ENCODE results near the gene AKAP13. TPM values are rescaled to one million over a fixed set of nuclear protein-coding genes. Genes with fewer than 3 reads are reported as not detected.
A peak's percentile ranks its signal among the peaks of the same experiment; 100 is the strongest.

The AKAP13 gene
- total RNA-seq, 4 donors from 2014 or later = 189 to 405 (median 244) TPM

DNA sequence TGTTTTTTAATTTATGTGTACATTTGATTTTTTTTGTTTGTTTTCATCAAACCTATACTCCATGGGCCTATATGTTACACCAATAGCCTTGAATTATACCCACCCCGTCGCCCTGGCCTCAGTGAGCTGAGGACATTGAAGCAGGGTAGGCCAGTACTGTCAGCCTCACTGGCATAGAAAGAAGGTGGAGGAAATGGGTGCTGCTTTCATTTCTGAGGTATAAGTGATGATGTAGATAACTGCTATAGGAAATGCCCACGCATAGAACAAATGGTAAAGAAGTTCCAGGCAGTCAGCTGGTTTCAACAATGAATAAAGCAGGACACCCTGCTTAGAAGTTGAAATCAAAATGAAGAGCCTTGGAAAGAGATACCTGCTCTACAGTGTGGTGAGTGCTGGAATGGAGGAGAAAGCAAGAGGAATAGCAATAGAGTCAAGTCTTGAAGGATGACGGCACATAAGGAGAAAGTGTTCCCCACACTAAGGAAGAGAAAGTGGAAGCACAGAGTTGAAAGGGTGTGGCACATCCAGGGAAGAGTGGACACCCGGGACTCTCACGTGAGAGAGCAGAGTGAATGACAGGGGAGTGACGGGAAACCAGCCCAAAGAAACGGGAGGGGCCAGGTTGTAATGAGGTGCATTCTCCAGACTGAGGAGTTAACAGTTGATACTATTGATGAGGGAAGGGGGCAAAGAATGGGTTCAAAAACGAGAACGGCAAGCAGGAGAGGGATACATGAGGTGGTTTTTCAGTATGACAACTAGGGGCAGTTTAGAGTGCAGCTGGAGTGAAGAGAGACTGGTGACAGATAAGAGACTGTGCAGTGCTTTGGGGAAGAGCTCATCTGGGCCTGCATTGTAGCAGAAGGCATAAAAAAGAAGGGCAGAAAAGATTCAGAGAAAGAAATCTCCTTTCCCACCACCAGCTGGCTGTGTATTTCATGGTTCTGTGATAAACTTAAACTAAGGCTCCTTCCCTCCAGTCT lies 343.9 kb downstream of the AKAP13 start:
- intact Hi-C loops (cut with DNase I) = no loop called here
- WGBS, 2 donors = 62 to 72% methylated on average over 10 of the region's 10 CpGs
- TF ChIP-seq POLR2A (IDR thresholded peaks at IDR 0.05) = no peak
- TF ChIP-seq CTCF (IDR thresholded peaks at IDR 0.05) = no peak
- Histone ChIP-seq H3K36me3 (peaks cover 53 to 62% of the 10 kb centered on the region in 2 donors), H3K9me3 (no peaks in the 10 kb centered on the region), H3K4me1 (peaks cover 29 to 58% of the 10 kb centered on the region in 2 donors), H3K4me3 (replicated peaks in 1 of 3) (no peak overlapping the region), H3K27me3 (no peaks in the 10 kb centered on the region), H3K27ac (peak overlapping the region; percentile 59 to 86 (median 84))
- DNase-seq = no peak

- Histone ChIP-seq H3K4me1 (peaks cover 29 to 51% of the 10 kb centered on the region in 2 donors), H3K27me3 (no peaks in the 10 kb centered on the region), H3K9me3 (no peaks in the 10 kb centered on the region), H3K4me3 (replicated peaks in 1 of 3) (no peak overlapping the region), H3K27ac (peak overlapping the region; percentile 59 to 86 (median 84)), H3K36me3 (peaks cover 53 to 63% of the 10 kb centered on the region in 2 donors)
- TF ChIP-seq POLR2A (IDR thresholded peaks at IDR 0.05) (no peak), CTCF (IDR thresholded peaks at IDR 0.05) (no peak)
- intact Hi-C loops (cut with DNase I) = no loop called here
- DNase-seq = peak; percentile 29 to 39
- 84 to 88% methylated on average over 3 of the region's 3 CpGs for whole genome bisulfite sequencing, 2 donors
Observed at GRCh38 chr15:85725019-85725418, 344.6 kb downstream of the AKAP13 start.

GRCh38 chr15:85725564-85725963 lies 345.2 kb downstream of the AKAP13 start:
- WGBS, 2 donors = 92 to 93% methylated on average over 4 of the region's 4 CpGs
- H3K27ac ChIP-seq = peak overlapping the region; percentile 59 to 86 (median 84)
- intact Hi-C loops (cut with DNase I) = no loop called here
- H3K9me3 ChIP-seq = no peaks in the 10 kb centered on the region
- H3K4me1 ChIP-seq = peaks cover 29 to 45% of the 10 kb centered on the region in 2 donors
- no peak overlapping the region for H3K4me3 ChIP-seq (replicated peaks in 1 of 3)
- DNase-seq = no peak
- H3K36me3 ChIP-seq = peaks cover 52 to 60% of the 10 kb centered on the region in 2 donors
- TF ChIP-seq POLR2A (IDR thresholded peaks at IDR 0.05) = no peak
- TF ChIP-seq CTCF (IDR thresholded peaks at IDR 0.05) = no peak
- no peaks in the 10 kb centered on the region for H3K27me3 ChIP-seq

GRCh38 chr15:85726454-85726853 lies 346.1 kb downstream of the AKAP13 start:
- intact Hi-C loops (cut with DNase I) = no loop called here
- no peak for DNase-seq
- Histone ChIP-seq H3K4me3 (replicated peaks in 1 of 3) (no peak overlapping the region), H3K27me3 (no peaks in the 10 kb centered on the region), H3K27ac (peak overlapping the region; percentile 45 to 86 (median 84)), H3K4me1 (peaks cover 29 to 45% of the 10 kb centered on the region in 2 donors), H3K36me3 (peaks cover 52 to 60% of the 10 kb centered on the region in 2 donors), H3K9me3 (no peaks in the 10 kb centered on the region)
- TF ChIP-seq CTCF (IDR thresholded peaks at IDR 0.05) (no peak), POLR2A (IDR thresholded peaks at IDR 0.05) (no peak)
- WGBS, 2 donors = 84 to 87% methylated on average over 2 of the region's 2 CpGs

DNA sequence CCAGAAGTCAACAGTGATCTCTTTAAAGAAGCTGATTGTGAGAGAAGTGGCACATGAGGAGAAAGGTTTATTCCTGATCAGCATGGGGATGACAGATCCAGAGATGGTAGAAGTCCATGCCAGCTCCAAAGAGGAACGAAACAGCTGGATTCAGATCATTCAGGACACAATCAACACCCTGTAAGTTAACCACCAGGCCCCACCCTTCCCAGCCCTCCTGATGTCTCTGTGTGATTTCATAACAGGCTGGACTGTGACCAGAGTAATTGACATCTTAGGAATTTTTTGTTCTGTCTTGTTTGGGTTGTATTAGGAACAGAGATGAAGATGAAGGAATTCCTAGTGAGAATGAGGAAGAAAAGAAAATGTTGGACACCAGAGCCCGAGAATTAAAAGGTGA lies 346.7 kb downstream of the AKAP13 start:
- DNase-seq = no peak
- intact Hi-C loops (cut with DNase I) = no loop called here

More for the DNA sequence above, 346.7 kb downstream of the AKAP13 start:
- Histone ChIP-seq H3K4me3 (replicated peaks in 1 of 3) (no peak overlapping the region), H3K27ac (peak overlapping the region; percentile 45 to 86 (median 84)), H3K27me3 (no peaks in the 10 kb centered on the region), H3K36me3 (peaks cover 51 to 58% of the 10 kb centered on the region in 2 donors), H3K9me3 (no peaks in the 10 kb centered on the region), H3K4me1 (peaks cover 29 to 45% of the 10 kb centered on the region in 2 donors)
- WGBS, 2 donors = 84 to 88% methylated on average over 2 of the region's 2 CpGs
- TF ChIP-seq CTCF (IDR thresholded peaks at IDR 0.05) = no peak
- no peak for TF ChIP-seq POLR2A (IDR thresholded peaks at IDR 0.05)
